GM23338 (cell line): ENCODE measurements around the gene MFAP3. TPM values are rescaled to one million over a fixed set of nuclear protein-coding genes. Genes with fewer than 3 reads are reported as not detected.

Source experiments
- ATAC-seq: fragments of 200-7000 bp; cut with Tn5 transposase; 3 replicates; pipeline ENCODE4 v1.9.1; 2020
- DNase-seq: peaks from one replicate; pipeline ENCODE4 v3.0.0-alpha.2; 2015; ENCODE audit warnings: low spot score
- H2AFZ ChIP-seq: fragments of 200-600 bp; sonication (generic); 2 replicates; pipeline ENCODE4 v1.8.0; 2016; ENCODE audit warnings: antibody characterized with exemption, mild to moderate bottlenecking, moderate library complexity
- H3F3A ChIP-seq: fragments of 200-600 bp; sonication (generic); replicated peaks from 2 replicates; pipeline ENCODE4 v1.8.0; 2017; ENCODE audit warnings: antibody characterized with exemption, mixed run types, low read depth
- H3K27ac ChIP-seq: fragments of 200-600 bp; sonication (generic); 2 replicates; pipeline ENCODE4 v1.6.1; 2016; ENCODE audit warnings: low read depth
- H3K27me3 ChIP-seq: fragments of 200-600 bp; sonication (generic); 2 replicates; pipeline ENCODE4 v1.8.0; 2016; ENCODE audit warnings: mild to moderate bottlenecking, mixed run types, moderate library complexity; ENCODE audit not compliant: insufficient read depth
- H3K36me3 ChIP-seq: fragments of 200-600 bp; sonication (generic); 2 replicates; pipeline ENCODE4 v1.8.0; 2016; ENCODE audit warnings: mild to moderate bottlenecking; ENCODE audit not compliant: insufficient read depth
- H3K4me1 ChIP-seq: fragments of 200-600 bp; sonication (generic); 2 replicates; pipeline ENCODE4 v1.8.0; 2016; ENCODE audit warnings: mild to moderate bottlenecking, moderate library complexity; ENCODE audit not compliant: insufficient read depth
- H3K4me2 ChIP-seq: fragments of 200-600 bp; sonication (generic); 2 replicates; pipeline ENCODE4 v1.7.1; 2017; ENCODE audit warnings: mixed run types
- H3K4me3 ChIP-seq: fragments of 200-600 bp; sonication (generic); 2 replicates; pipeline ENCODE4 v1.6.1; 2016; ENCODE audit warnings: mixed run types
- H3K79me2 ChIP-seq: fragments of 200-600 bp; sonication (generic); replicated peaks from 2 replicates; pipeline ENCODE4 v1.8.0; 2017; ENCODE audit warnings: mild to moderate bottlenecking; ENCODE audit not compliant: insufficient read depth
- H3K9me2 ChIP-seq: fragments of 200-600 bp; sonication (generic); 2 replicates; pipeline ENCODE4 v1.8.0; 2017; ENCODE audit not compliant: insufficient read depth
- H4K20me1 ChIP-seq: fragments of 200-600 bp; sonication (generic); replicated peaks from 2 replicates; pipeline ENCODE4 v1.8.0; 2017; ENCODE audit warnings: mild to moderate bottlenecking; ENCODE audit not compliant: insufficient read depth
- H3K27ac Mint-ChIP-seq: 2 replicates; pipeline ENCODE4 v1.8.0; 2020; ENCODE audit warnings: inconsistent platforms, mild to moderate bottlenecking, moderate library complexity, mixed read lengths
- H3K27me3 Mint-ChIP-seq: 3 replicates; pipeline ENCODE4 v1.8.0; 2022; ENCODE audit warnings: low read depth, mild to moderate bottlenecking, moderate library complexity, mixed read lengths, inconsistent platforms; ENCODE audit not compliant: insufficient read depth, poor library complexity
- H3K36me3 Mint-ChIP-seq: 3 replicates; pipeline ENCODE4 v1.8.0; 2021; ENCODE audit warnings: low read depth, mild to moderate bottlenecking, inconsistent platforms, moderate library complexity, mixed read lengths
- H3K4me1 Mint-ChIP-seq: 3 replicates; pipeline ENCODE4 v1.8.0; 2020; ENCODE audit warnings: mild to moderate bottlenecking, inconsistent platforms, mixed read lengths
- H3K4me3 Mint-ChIP-seq: 3 replicates; pipeline ENCODE4 v1.8.0; 2021; ENCODE audit warnings: moderate library complexity, mild to moderate bottlenecking, inconsistent platforms, mixed read lengths
- H3K9me3 Mint-ChIP-seq: 3 replicates; pipeline ENCODE4 v1.8.0; 2020; ENCODE audit warnings: moderate library complexity, mild to moderate bottlenecking, inconsistent platforms, mixed read lengths
- ETS1 ChIP-seq: IDR thresholded peaks from 2 replicates; pipeline ENCODE4 v1.6.1; 2016; ENCODE audit warnings: antibody characterized with exemption
- EZH2 ChIP-seq: fragments of 200-600 bp; sonication (generic); IDR thresholded peaks from one replicate; pipeline ENCODE4 v1.8.0; 2017; ENCODE audit warnings: antibody characterized with exemption, mild to moderate bottlenecking, low read depth; ENCODE audit not compliant: unreplicated experiment
- EZH2phosphoT487 ChIP-seq: fragments of 200-600 bp; sonication (generic); IDR thresholded peaks from one replicate; pipeline ENCODE4 v1.8.1; 2018; ENCODE audit warnings: antibody characterized with exemption; ENCODE audit not compliant: unreplicated experiment
- JUNB ChIP-seq: IDR thresholded peaks from one replicate; pipeline ENCODE4 v1.6.1; 2016; ENCODE audit warnings: antibody characterized with exemption; ENCODE audit not compliant: unreplicated experiment
- POLR2AphosphoS5 ChIP-seq: IDR thresholded peaks from 2 replicates; pipeline ENCODE4 v1.6.1; 2016; ENCODE audit warnings: antibody characterized with exemption, low read depth
- STAT1 ChIP-seq: IDR thresholded peaks from one replicate; pipeline ENCODE4 v1.6.1; 2016; ENCODE audit warnings: antibody characterized with exemption; ENCODE audit not compliant: unreplicated experiment
- ZNF114 ChIP-seq: fragments of 250-450 bp; sonication (Bioruptor Pico); IDR thresholded peaks from 2 replicates; pipeline ENCODE4 v1.5.0; 2020; ENCODE audit warnings: mild to moderate bottlenecking, moderate library complexity
- polyA plus RNA-seq: library from polyadenylated mRNA; unstranded; fragments of >200 nt; fragmentation: Nextera tagmentation; extraction: Ambion mirVana; gene quantifications from 2 replicates; pipeline ENCODE4 v1.2.1, GENCODE V29; 2016
- total RNA-seq: library from RNA; depleted of rRNA; stranded (reverse); fragments of >200 nt; shearing (Covaris generic); gene quantifications from 2 replicates; pipeline ENCODE4 v1.2.3, GENCODE V29; 2014
- TF ChIP-seq, protein P1 (sequence below): fragments of 250-450 bp; sonication (Bioruptor Pico); IDR thresholded peaks from 2 replicates; pipeline ENCODE4 v1.5.0; 2020; ENCODE audit warnings: mild to moderate bottlenecking, moderate library complexity

MFAP3 gene
- total and polyA plus RNA-seq, 2 experiments from 2014 or later: 2.9 to 47.5 TPM

DNA sequence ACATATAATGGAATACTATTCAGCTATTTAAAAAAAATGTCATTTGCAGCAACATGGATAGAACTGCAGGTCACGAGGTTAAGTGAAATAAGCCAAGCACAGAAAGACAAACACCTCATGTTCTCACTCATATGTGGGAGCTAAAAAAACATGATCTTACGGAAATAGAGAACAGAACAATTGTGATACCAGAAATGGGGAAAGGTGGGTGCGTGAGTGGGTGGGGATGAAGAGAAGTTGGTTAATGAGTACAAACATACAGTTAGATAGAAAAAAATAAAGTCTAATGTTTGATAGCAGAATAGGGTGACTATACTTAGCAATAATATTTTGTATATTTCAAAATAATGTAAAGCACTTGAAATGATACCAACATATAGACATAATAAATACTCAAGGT is 38.8 kb upstream of the MFAP3 start (continued):
- TF ChIP-seq, protein P1, sequence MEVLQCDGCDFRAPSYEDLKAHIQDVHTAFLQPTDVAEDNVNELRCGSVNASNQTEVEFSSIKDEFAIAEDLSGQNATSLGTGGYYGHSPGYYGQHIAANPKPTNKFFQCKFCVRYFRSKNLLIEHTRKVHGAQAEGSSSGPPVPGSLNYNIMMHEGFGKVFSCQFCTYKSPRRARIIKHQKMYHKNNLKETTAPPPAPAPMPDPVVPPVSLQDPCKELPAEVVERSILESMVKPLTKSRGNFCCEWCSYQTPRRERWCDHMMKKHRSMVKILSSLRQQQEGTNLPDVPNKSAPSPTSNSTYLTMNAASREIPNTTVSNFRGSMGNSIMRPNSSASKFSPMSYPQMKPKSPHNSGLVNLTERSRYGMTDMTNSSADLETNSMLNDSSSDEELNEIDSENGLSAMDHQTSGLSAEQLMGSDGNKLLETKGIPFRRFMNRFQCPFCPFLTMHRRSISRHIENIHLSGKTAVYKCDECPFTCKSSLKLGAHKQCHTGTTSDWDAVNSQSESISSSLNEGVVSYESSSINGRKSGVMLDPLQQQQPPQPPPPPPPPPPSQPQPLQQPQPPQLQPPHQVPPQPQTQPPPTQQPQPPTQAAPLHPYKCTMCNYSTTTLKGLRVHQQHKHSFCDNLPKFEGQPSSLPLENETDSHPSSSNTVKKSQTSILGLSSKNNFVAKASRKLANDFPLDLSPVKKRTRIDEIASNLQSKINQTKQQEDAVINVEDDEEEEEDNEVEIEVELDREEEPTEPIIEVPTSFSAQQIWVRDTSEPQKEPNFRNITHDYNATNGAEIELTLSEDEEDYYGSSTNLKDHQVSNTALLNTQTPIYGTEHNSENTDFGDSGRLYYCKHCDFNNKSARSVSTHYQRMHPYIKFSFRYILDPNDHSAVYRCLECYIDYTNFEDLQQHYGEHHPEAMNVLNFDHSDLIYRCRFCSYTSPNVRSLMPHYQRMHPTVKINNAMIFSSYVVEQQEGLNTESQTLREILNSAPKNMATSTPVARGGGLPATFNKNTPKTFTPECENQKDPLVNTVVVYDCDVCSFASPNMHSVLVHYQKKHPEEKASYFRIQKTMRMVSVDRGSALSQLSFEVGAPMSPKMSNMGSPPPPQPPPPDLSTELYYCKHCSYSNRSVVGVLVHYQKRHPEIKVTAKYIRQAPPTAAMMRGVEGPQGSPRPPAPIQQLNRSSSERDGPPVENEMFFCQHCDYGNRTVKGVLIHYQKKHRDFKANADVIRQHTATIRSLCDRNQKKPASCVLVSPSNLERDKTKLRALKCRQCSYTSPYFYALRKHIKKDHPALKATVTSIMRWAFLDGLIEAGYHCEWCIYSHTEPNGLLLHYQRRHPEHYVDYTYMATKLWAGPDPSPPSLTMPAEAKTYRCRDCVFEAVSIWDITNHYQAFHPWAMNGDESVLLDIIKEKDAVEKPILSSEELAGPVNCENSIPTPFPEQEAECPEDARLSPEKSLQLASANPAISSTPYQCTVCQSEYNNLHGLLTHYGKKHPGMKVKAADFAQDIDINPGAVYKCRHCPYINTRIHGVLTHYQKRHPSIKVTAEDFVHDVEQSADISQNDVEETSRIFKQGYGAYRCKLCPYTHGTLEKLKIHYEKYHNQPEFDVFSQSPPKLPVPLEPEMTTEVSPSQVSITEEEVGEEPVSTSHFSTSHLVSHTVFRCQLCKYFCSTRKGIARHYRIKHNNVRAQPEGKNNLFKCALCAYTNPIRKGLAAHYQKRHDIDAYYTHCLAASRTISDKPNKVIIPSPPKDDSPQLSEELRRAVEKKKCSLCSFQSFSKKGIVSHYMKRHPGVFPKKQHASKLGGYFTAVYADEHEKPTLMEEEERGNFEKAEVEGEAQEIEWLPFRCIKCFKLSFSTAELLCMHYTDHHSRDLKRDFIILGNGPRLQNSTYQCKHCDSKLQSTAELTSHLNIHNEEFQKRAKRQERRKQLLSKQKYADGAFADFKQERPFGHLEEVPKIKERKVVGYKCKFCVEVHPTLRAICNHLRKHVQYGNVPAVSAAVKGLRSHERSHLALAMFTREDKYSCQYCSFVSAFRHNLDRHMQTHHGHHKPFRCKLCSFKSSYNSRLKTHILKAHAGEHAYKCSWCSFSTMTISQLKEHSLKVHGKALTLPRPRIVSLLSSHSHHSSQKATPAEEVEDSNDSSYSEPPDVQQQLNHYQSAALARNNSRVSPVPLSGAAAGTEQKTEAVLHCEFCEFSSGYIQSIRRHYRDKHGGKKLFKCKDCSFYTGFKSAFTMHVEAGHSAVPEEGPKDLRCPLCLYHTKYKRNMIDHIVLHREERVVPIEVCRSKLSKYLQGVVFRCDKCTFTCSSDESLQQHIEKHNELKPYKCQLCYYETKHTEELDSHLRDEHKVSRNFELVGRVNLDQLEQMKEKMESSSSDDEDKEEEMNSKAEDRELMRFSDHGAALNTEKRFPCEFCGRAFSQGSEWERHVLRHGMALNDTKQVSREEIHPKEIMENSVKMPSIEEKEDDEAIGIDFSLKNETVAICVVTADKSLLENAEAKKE (CRISPR knock-in tag): no peak
- TF ChIP-seq POLR2AphosphoS5 (no peak), JUNB (no peak), EZH2phosphoT487 (no peak), ETS1 (no peak), EZH2 (no peak), ZNF114 (CRISPR knock-in tag) (no peak)

DNA sequence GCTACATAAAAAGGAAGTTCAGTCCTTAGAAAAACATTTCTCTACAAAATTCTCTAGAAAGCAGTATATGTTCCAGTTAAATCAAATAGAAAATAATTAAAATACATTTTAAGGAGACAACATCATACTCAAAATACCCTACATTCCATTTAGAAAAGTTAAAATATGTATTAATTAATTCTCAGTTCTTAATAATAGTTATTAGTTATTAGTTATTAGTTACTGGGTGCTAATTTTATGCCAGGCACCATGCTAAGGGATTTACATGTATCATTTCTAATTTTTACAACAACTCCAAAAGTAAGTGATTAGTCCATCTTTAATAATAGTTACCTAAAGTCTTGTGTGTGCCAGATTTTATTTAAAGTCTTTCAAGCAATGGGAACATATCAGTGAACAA is 38.1 kb upstream of the MFAP3 start:
- Mint-ChIP-seq H3K4me3 (no peak overlapping the region), H3K9me3 (no peaks in the 10 kb centered on the region; the same call in 2 of the 3 replicates), H3K4me1 (no peaks in the 10 kb centered on the region), H3K36me3 (no peaks in the 10 kb centered on the region; the same call in 2 of the 3 replicates), H3K27ac (no peak overlapping the region), H3K27me3 (peaks cover 3% of the 10 kb centered on the region)
- no peaks in the 10 kb centered on the region for H3F3A ChIP-seq
- DNase-seq: no peak
- H3K36me3 ChIP-seq: no peaks in the 10 kb centered on the region
- no peaks in the 10 kb centered on the region for H4K20me1 ChIP-seq
- H3K27ac ChIP-seq: no peak overlapping the region
- no peak overlapping the region for H3K4me2 ChIP-seq
- no peaks in the 10 kb centered on the region for H3K27me3 ChIP-seq
- H3K4me3 ChIP-seq: no peak overlapping the region
- H2AFZ ChIP-seq: no peak overlapping the region
- H3K4me1 ChIP-seq: no peaks in the 10 kb centered on the region
- no peak for ATAC-seq
- no peaks in the 10 kb centered on the region for H3K79me2 ChIP-seq
- H3K9me2 ChIP-seq: no peaks in the 10 kb centered on the region
- TF ChIP-seq EZH2phosphoT487: no peak
- TF ChIP-seq STAT1: no peak
- TF ChIP-seq, protein P1 (CRISPR knock-in tag): no peak
- TF ChIP-seq ZNF114 (CRISPR knock-in tag): no peak
- no peak for TF ChIP-seq JUNB
- no peak for TF ChIP-seq EZH2
